Activated CD4-positive, alpha-beta memory T cell treated with anti-CD3 and anti-CD28 coated beads for 36 hours (primary cell): ENCODE data around the gene TLN1. TPM values are rescaled to one million over a fixed set of nuclear protein-coding genes. Genes with fewer than 3 reads are reported as not detected.

ENCODE experiments used
- CTCF ChIA-PET: fragments of 350-600 bp; sonication (Branson Sonifier 250); formaldehyde crosslinking; loops from one replicate; lab custom pipeline; 2021; ENCODE audit warnings: antibody characterized with exemption, inconsistent platforms; lab: Charles Lee
- POLR2A ChIA-PET: fragments of 350-600 bp; sonication (Branson Sonifier 250); formaldehyde crosslinking; loops from one replicate; lab custom pipeline; 2021; ENCODE audit warnings: antibody characterized with exemption; lab: Charles Lee
- DNase-seq: peaks from one replicate; pipeline ENCODE4 v3.0.0-alpha.2; 2020
- H3K27ac Mint-ChIP-seq: one replicate; pipeline ENCODE4 v1.8.0; 2021; ENCODE audit warnings: mixed read lengths
- H3K27me3 Mint-ChIP-seq: one replicate; pipeline ENCODE4 v1.8.0; 2021; ENCODE audit warnings: mixed read lengths
- H3K36me3 Mint-ChIP-seq: one replicate; pipeline ENCODE4 v1.8.0; 2021; ENCODE audit warnings: mixed read lengths
- H3K4me1 Mint-ChIP-seq: one replicate; pipeline ENCODE4 v1.8.0; 2021; ENCODE audit warnings: low read depth, mixed read lengths
- H3K4me3 Mint-ChIP-seq: one replicate; pipeline ENCODE4 v1.8.0; 2021; ENCODE audit warnings: mild to moderate bottlenecking, mixed read lengths
- H3K9me3 Mint-ChIP-seq: one replicate; pipeline ENCODE4 v1.8.0; 2021; ENCODE audit warnings: mixed read lengths
- intact Hi-C: fragments of 100-400 bp; cut with micrococcal nuclease; formaldehyde crosslinking; loops from one replicate; pipeline ENCODE4 v1.15.1; 2023
- total RNA-seq, 2 experiments: library from RNA; stranded (reverse); gene quantifications; one replicate each; pipeline ENCODE4 v1.2.3, GENCODE V29; 2021

Gene TLN1
- total RNA-seq, 2 experiments from 2014 or later = 285 to 287 TPM

DNA sequence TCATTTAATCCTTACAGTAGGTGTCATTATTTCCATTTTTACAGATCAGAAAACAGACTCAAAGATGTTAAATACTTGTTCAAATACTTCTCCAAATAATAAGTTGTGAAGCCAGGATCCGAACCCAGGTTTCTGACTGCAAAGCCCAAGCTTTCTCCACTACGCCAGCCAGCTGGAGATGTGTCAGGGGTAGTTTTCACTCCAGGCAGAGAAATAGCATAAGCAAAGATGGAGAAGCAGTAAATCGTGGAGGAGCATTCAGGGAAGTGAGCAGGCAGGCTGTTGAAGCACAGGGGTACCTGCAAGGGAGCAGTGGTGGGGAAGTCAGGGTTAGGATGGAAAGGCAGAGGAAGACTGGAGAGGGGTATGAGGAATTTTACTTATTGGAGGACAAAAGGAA, 2.9 kb downstream of the TLN1 start:
- intact Hi-C loops = loop anchor here (2.0 kb wide), 1 partner anchor 40 kb away; the partner anchor contains the start of gene TPM2
- CTCF ChIA-PET = interaction anchor here (0.8 to 9.6 kb wide), 13 partner anchors 18 to 624 kb away, joined by 3 to 101 read pairs (median 5); partner anchors contain the start of genes ARHGEF39, CCDC107, GBA2 and RGP1
- peaks cover 18% of the 10 kb centered on the region for H3K4me1 Mint-ChIP-seq
- DNase-seq = no peak
- no peak overlapping the region for H3K4me3 Mint-ChIP-seq
- no peaks in the 10 kb centered on the region for H3K9me3 Mint-ChIP-seq
- H3K27ac Mint-ChIP-seq = no peak overlapping the region
- H3K36me3 Mint-ChIP-seq = peaks cover 13% of the 10 kb centered on the region
- POLR2A ChIA-PET = interaction anchor here (1.0 to 2.4 kb wide), 3 partner anchors 65 to 85 kb away, joined by 3 to 17 read pairs (median 4); partner anchors contain the start of genes ARHGEF39 and HINT2
- no peaks in the 10 kb centered on the region for H3K27me3 Mint-ChIP-seq

GRCh38 chr9:35728041-35728971, 3.7 kb downstream of the TLN1 start:
- Mint-ChIP-seq H3K4me1 (peaks cover 11% of the 10 kb centered on the region), H3K27me3 (no peaks in the 10 kb centered on the region), H3K4me3 (no peak overlapping the region), H3K36me3 (peaks cover 15% of the 10 kb centered on the region), H3K9me3 (no peaks in the 10 kb centered on the region), H3K27ac (no peak overlapping the region)
- ChIA-PET CTCF (interaction anchor here (0.6 to 9.6 kb wide), 21 partner anchors 8 to 954 kb away, joined by 3 to 101 read pairs (median 5); partner anchors contain the start of genes ARHGEF39, CCDC107, GBA2 and RGP1), POLR2A (interaction anchor here (0.8 to 2.4 kb wide), 8 partner anchors 13 to 82 kb away, joined by 3 to 17 read pairs (median 4); partner anchors contain the start of genes ARHGEF39, CCDC107, GBA2 and RGP1)
- peak; percentile 80 for DNase-seq
- intact Hi-C loops = loop anchor here (2.0 kb wide), 1 partner anchor 40 kb away; the partner anchor contains the start of gene TPM2

DNA sequence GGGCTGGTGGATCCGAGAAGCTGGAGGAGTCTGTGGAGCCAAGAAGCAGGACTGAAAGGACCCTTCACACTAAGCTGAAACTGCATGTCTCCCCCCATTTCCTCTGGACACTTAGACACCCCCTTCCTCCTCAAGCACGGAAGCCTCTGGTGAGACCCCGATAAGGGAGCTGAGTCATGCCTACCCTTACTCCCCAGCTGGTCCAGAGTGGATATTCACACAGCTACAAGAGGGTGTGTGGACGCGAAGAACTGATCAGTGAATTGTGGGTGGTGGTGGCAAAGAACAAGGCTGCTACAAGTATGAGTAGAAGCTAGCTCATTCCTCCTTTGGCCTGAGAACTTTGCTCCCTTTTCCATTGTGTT, 4.3 kb downstream of the TLN1 start:
- no peak overlapping the region for H3K27ac Mint-ChIP-seq
- peaks cover 8% of the 10 kb centered on the region for H3K4me1 Mint-ChIP-seq
- no peaks in the 10 kb centered on the region for H3K27me3 Mint-ChIP-seq
- DNase-seq = no peak
- peaks cover 15% of the 10 kb centered on the region for H3K36me3 Mint-ChIP-seq
- no peak overlapping the region for H3K4me3 Mint-ChIP-seq
- intact Hi-C loops = loop anchor here (2.0 kb wide), 1 partner anchor 39 kb away; the partner anchor contains the start of gene TPM2
- POLR2A ChIA-PET = interaction anchor here (0.8 to 2.4 kb wide), 7 partner anchors 12 to 81 kb away, joined by 3 to 17 read pairs (median 5); partner anchors contain the start of genes CCDC107, GBA2 and RGP1
- CTCF ChIA-PET = interaction anchor here (0.6 to 9.6 kb wide), 17 partner anchors 7 to 955 kb away, joined by 3 to 101 read pairs (median 5); partner anchors contain the start of genes ARHGEF39, CCDC107, GBA2 and RGP1
- no peaks in the 10 kb centered on the region for H3K9me3 Mint-ChIP-seq

- peaks cover 8% of the 10 kb centered on the region for H3K4me1 Mint-ChIP-seq
Measured at GRCh38 chr9:35726931-35727330, 5.1 kb downstream of the TLN1 start.

DNA sequence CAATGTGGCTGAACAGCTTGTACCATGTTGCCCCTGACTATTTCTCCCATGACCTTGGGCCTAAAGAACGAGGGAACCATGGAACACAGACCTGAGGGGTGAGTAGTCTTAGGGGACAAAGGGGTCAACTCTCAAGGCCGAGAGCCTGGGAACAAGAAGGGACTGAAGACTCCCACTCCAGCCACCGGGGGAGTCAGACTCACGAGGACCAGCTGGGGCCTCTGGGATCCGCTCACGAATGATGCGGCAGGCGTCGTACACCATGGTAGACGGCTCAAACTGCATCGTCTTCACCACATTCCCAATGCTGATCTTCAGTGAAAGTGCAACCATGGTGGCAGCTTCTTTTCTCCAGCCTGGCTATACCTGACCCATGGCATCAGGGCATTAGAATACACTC, 6.6 kb downstream of the TLN1 start:
- POLR2A ChIA-PET = no interaction called here

More at GRCh38 chr9:35726931-35727330, 5.1 kb downstream of the TLN1 start:
- H3K9me3 Mint-ChIP-seq = no peaks in the 10 kb centered on the region
- intact Hi-C loops = no loop called here
- no peak overlapping the region for H3K4me3 Mint-ChIP-seq
- H3K27me3 Mint-ChIP-seq = no peaks in the 10 kb centered on the region
- POLR2A ChIA-PET = interaction anchor here (1.5 to 1.9 kb wide), 2 partner anchors 30 to 35 kb away, joined by 4 to 5 read pairs; no protein-coding TSS in a partner anchor
- DNase-seq = peak; percentile 59
- CTCF ChIA-PET = interaction anchor here (1.0 to 9.6 kb wide), 11 partner anchors 8 to 99 kb away, joined by 3 to 101 read pairs (median 8); partner anchors contain the start of genes ARHGEF39, CCDC107, GBA2 and RGP1
- H3K36me3 Mint-ChIP-seq = peaks cover 20% of the 10 kb centered on the region
- H3K27ac Mint-ChIP-seq = peak overlapping the region; percentile 2

DNA sequence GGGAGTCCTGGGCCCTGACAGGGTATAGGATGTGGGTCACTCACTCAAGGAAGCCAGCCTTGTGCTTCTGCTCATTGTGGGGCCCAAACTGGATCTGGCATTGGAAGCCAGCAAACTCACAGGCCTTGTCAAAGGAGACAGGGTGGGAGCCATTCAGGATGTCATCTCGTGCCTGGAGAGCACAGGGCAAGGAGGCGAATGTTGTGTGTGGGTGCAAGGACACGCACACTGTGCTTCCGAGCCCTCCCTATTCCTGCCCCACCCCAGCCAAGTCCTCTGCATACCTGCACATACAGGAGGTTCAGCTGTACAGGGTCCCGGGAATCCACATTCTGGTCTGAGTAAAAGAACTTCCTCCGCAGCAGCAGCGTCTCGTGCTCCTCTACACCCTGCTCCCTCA, 8.1 kb downstream of the TLN1 start:
- Mint-ChIP-seq H3K27me3 (no peaks in the 10 kb centered on the region), H3K9me3 (no peaks in the 10 kb centered on the region), H3K36me3 (peaks cover 41% of the 10 kb centered on the region), H3K27ac (no peak overlapping the region), H3K4me1 (no peaks in the 10 kb centered on the region), H3K4me3 (no peak overlapping the region)
- intact Hi-C loops = no loop called here
- ChIA-PET CTCF (interaction anchor here (1.0 to 9.6 kb wide), 3 partner anchors 12 to 28 kb away, joined by 3 to 82 read pairs (median 15); no protein-coding TSS in a partner anchor), POLR2A (no interaction called here)
- no peak for DNase-seq

More for the DNA sequence above, 6.6 kb downstream of the TLN1 start:
- CTCF ChIA-PET = interaction anchor here (0.9 to 9.6 kb wide), 2 partner anchors 29 to 65 kb away, joined by 5 to 82 read pairs; no protein-coding TSS in a partner anchor
- H3K36me3 Mint-ChIP-seq = peaks cover 27% of the 10 kb centered on the region
- H3K27ac Mint-ChIP-seq = no peak overlapping the region
- intact Hi-C loops = no loop called here
- H3K4me1 Mint-ChIP-seq = no peaks in the 10 kb centered on the region
- DNase-seq = no peak
- H3K9me3 Mint-ChIP-seq = no peaks in the 10 kb centered on the region
- no peak overlapping the region for H3K4me3 Mint-ChIP-seq
- H3K27me3 Mint-ChIP-seq = no peaks in the 10 kb centered on the region

GRCh38 chr9:35723426-35723825, 8.6 kb downstream of the TLN1 start:
- no peak overlapping the region for H3K4me3 Mint-ChIP-seq
- H3K4me1 Mint-ChIP-seq = no peaks in the 10 kb centered on the region
- no peak for DNase-seq
- intact Hi-C loops = no loop called here
- CTCF ChIA-PET = interaction anchor here (1.0 to 3.8 kb wide), 3 partner anchors 11 to 27 kb away, joined by 3 to 15 read pairs (median 3); no protein-coding TSS in a partner anchor
- no peak overlapping the region for H3K27ac Mint-ChIP-seq
- H3K36me3 Mint-ChIP-seq = peaks cover 42% of the 10 kb centered on the region
- POLR2A ChIA-PET = no interaction called here
- no peaks in the 10 kb centered on the region for H3K9me3 Mint-ChIP-seq
- no peaks in the 10 kb centered on the region for H3K27me3 Mint-ChIP-seq

DNA sequence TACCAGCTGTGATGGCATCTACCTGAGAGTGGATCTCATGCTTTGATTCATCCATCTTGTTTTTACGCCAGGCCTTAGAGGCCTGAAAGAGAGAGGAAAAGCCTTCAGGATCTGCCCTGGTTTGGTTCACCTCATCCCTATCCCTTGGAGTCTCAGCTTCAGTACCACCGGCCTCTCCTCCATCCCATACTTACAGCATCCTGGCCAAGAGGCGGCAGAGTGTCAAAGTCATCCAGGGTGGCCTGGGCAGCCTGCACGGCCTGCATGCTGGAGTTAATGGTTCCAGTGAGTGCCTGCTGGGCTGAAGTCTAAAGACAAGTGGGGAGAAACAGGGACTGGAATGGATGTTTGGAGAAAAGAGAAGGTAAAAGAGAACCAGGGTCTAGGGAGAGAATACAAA, 12.4 kb downstream of the TLN1 start:
- intact Hi-C loops = no loop called here
- no peaks in the 10 kb centered on the region for H3K4me1 Mint-ChIP-seq
- POLR2A ChIA-PET = no interaction called here

GRCh38 chr9:35718721-35719511, 13.1 kb downstream of the TLN1 start:
- Mint-ChIP-seq H3K27me3 (no peaks in the 10 kb centered on the region), H3K27ac (no peak overlapping the region), H3K4me3 (no peak overlapping the region), H3K36me3 (peaks cover 64% of the 10 kb centered on the region), H3K4me1 (no peaks in the 10 kb centered on the region), H3K9me3 (no peaks in the 10 kb centered on the region)
- CTCF ChIA-PET = interaction anchor here (0.8 to 1.5 kb wide), 2 partner anchors 9 to 22 kb away, joined by 3 read pairs; no protein-coding TSS in a partner anchor
- intact Hi-C loops = no loop called here
- POLR2A ChIA-PET = no interaction called here
- no peak for DNase-seq

More for the DNA sequence above, 12.4 kb downstream of the TLN1 start:
- no peak overlapping the region for H3K27ac Mint-ChIP-seq
- H3K4me3 Mint-ChIP-seq = no peak overlapping the region
- H3K9me3 Mint-ChIP-seq = no peaks in the 10 kb centered on the region
- CTCF ChIA-PET = interaction anchor here (0.8 to 1.5 kb wide), 2 partner anchors 8 to 23 kb away, joined by 3 read pairs; no protein-coding TSS in a partner anchor
- no peak for DNase-seq
- H3K36me3 Mint-ChIP-seq = peaks cover 63% of the 10 kb centered on the region
- H3K27me3 Mint-ChIP-seq = no peaks in the 10 kb centered on the region

- no peak overlapping the region for H3K4me3 Mint-ChIP-seq
- no peak for DNase-seq
- H3K36me3 Mint-ChIP-seq = peaks cover 67% of the 10 kb centered on the region
- CTCF ChIA-PET = interaction anchor here (0.6 to 6.5 kb wide), 6 partner anchors 14 to 106 kb away, joined by 3 to 55 read pairs (median 3); partner anchors contain the start of gene TLN1
- H3K27me3 Mint-ChIP-seq = no peaks in the 10 kb centered on the region
- H3K9me3 Mint-ChIP-seq = no peaks in the 10 kb centered on the region
- intact Hi-C loops = no loop called here
- POLR2A ChIA-PET = interaction anchor here (0.9 kb wide), 1 partner anchor 21 kb away, joined by 3 read pairs; no protein-coding TSS in a partner anchor
- H3K27ac Mint-ChIP-seq = no peak overlapping the region
- H3K4me1 Mint-ChIP-seq = peaks cover 7% of the 10 kb centered on the region
Measured at GRCh38 chr9:35717132-35717870, 14.7 kb downstream of the TLN1 start.
